Activated CD4-positive, alpha-beta memory T cell treated with anti-CD3 and anti-CD28 coated beads for 36 hours (primary cell): Measurements from ENCODE around the gene SETD2. TPM values are rescaled to one million over a fixed set of nuclear protein-coding genes. Genes with fewer than 3 reads are reported as not detected.
"Not testable (repeated sequence)": the region's sequence is repeated elsewhere in the genome, so short reads cannot be mapped to it uniquely, and the experiment has no call there.

ENCODE experiments used
- CTCF ChIA-PET: fragments of 350-600 bp; sonication (Branson Sonifier 250); formaldehyde crosslinking; loops from one replicate; lab custom pipeline; 2021; ENCODE audit warnings: antibody characterized with exemption, inconsistent platforms; lab: Charles Lee
- POLR2A ChIA-PET: fragments of 350-600 bp; sonication (Branson Sonifier 250); formaldehyde crosslinking; loops from one replicate; lab custom pipeline; 2021; ENCODE audit warnings: antibody characterized with exemption; lab: Charles Lee
- DNase-seq: peaks from one replicate; pipeline ENCODE4 v3.0.0-alpha.2; 2020
- H3K27ac Mint-ChIP-seq: one replicate; pipeline ENCODE4 v1.8.0; 2021; ENCODE audit warnings: mixed read lengths
- H3K27me3 Mint-ChIP-seq: one replicate; pipeline ENCODE4 v1.8.0; 2021; ENCODE audit warnings: mixed read lengths
- H3K36me3 Mint-ChIP-seq: one replicate; pipeline ENCODE4 v1.8.0; 2021; ENCODE audit warnings: mixed read lengths
- H3K4me1 Mint-ChIP-seq: one replicate; pipeline ENCODE4 v1.8.0; 2021; ENCODE audit warnings: low read depth, mixed read lengths
- H3K4me3 Mint-ChIP-seq: one replicate; pipeline ENCODE4 v1.8.0; 2021; ENCODE audit warnings: mild to moderate bottlenecking, mixed read lengths
- H3K9me3 Mint-ChIP-seq: one replicate; pipeline ENCODE4 v1.8.0; 2021; ENCODE audit warnings: mixed read lengths
- intact Hi-C: fragments of 100-400 bp; cut with micrococcal nuclease; formaldehyde crosslinking; loops from one replicate; pipeline ENCODE4 v1.15.1; 2023
- total RNA-seq, 2 experiments: library from RNA; stranded (reverse); gene quantifications; one replicate each; pipeline ENCODE4 v1.2.3, GENCODE V29; 2021

SETD2 gene
- total RNA-seq, 2 experiments from 2014 or later = 31.2 to 31.8 TPM

GRCh38 chr3:47092090-47092489 lies 71.8 kb downstream of the SETD2 start:
- Mint-ChIP-seq H3K27me3 (no peaks in the 10 kb centered on the region), H3K9me3 (no peaks in the 10 kb centered on the region), H3K27ac (no peak overlapping the region), H3K4me3 (no peak overlapping the region), H3K36me3 (peaks cover 31% of the 10 kb centered on the region), H3K4me1 (peaks cover 5% of the 10 kb centered on the region)
- POLR2A ChIA-PET = interaction anchor here (0.6 to 1.0 kb wide), 2 partner anchors 9 to 127 kb away, joined by 3 to 4 read pairs; no protein-coding TSS in a partner anchor
- DNase-seq = no peak
- intact Hi-C loops = no loop called here
- CTCF ChIA-PET = no interaction called here

GRCh38 chr3:47089630-47090029 lies 74.3 kb downstream of the SETD2 start:
- POLR2A ChIA-PET = no interaction called here
- intact Hi-C loops = no loop called here
- H3K36me3 Mint-ChIP-seq = peaks cover 27% of the 10 kb centered on the region

GRCh38 chr3:47086071-47086470 lies 77.8 kb downstream of the SETD2 start:
- peaks cover 19% of the 10 kb centered on the region for H3K4me1 Mint-ChIP-seq
- no peaks in the 10 kb centered on the region for H3K27me3 Mint-ChIP-seq
- CTCF ChIA-PET = no interaction called here
- POLR2A ChIA-PET = no interaction called here
- H3K36me3 Mint-ChIP-seq = peaks cover 40% of the 10 kb centered on the region
- intact Hi-C loops = no loop called here
- no peaks in the 10 kb centered on the region for H3K9me3 Mint-ChIP-seq
- no peak for DNase-seq
- H3K27ac Mint-ChIP-seq = no peak overlapping the region
- H3K4me3 Mint-ChIP-seq = no peak overlapping the region

More at GRCh38 chr3:47089630-47090029, 74.3 kb downstream of the SETD2 start:
- no peak overlapping the region for H3K4me3 Mint-ChIP-seq
- H3K9me3 Mint-ChIP-seq = no peaks in the 10 kb centered on the region
- DNase-seq = no peak
- no peak overlapping the region for H3K27ac Mint-ChIP-seq
- CTCF ChIA-PET = interaction anchor here (1.0 kb wide), 1 partner anchor 167 kb away, joined by 3 read pairs; no protein-coding TSS in a partner anchor
- H3K4me1 Mint-ChIP-seq = peaks cover 5% of the 10 kb centered on the region
- no peaks in the 10 kb centered on the region for H3K27me3 Mint-ChIP-seq

GRCh38 chr3:47083786-47084185 lies 80.1 kb downstream of the SETD2 start:
- H3K27me3 Mint-ChIP-seq = no peaks in the 10 kb centered on the region
- no peak overlapping the region for H3K4me3 Mint-ChIP-seq
- ChIA-PET CTCF (no interaction called here), POLR2A (interaction anchor here (0.8 kb wide), 1 partner anchor 8 kb away, joined by 3 read pairs; no protein-coding TSS in a partner anchor)
- peak overlapping the region; percentile 19 for H3K27ac Mint-ChIP-seq
- peaks cover 44% of the 10 kb centered on the region for H3K36me3 Mint-ChIP-seq
- peaks cover 23% of the 10 kb centered on the region for H3K4me1 Mint-ChIP-seq
- H3K9me3 Mint-ChIP-seq = no peaks in the 10 kb centered on the region
- DNase-seq = no peak
- intact Hi-C loops = no loop called here

DNA sequence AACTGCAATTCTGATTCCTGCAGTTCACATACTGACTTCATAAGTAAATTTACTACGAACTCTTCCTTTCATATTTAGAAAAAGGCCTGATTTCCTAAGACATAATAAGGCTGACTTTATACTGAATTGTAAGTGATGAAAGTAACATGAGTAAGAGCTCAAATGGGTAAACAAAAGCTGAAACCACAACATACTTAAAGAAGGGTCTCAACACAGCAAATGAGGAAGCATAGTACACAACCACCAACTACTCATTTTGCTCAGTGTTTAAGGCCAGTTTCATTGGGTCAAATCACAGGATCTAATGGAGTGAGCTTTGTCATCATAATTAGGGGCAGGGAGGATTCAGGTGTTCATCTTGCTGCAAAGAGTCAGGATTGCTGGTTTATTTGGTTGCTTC lies 81.4 kb downstream of the SETD2 start:
- intact Hi-C loops = no loop called here
- no peak overlapping the region for H3K4me3 Mint-ChIP-seq
- ChIA-PET CTCF (interaction anchor here (1.5 kb wide), 1 partner anchor 85 kb away, joined by 4 read pairs; no protein-coding TSS in a partner anchor), POLR2A (no interaction called here)
- H3K36me3 Mint-ChIP-seq = peaks cover 40% of the 10 kb centered on the region
- H3K27ac Mint-ChIP-seq = no peak overlapping the region
- no peak for DNase-seq
- H3K4me1 Mint-ChIP-seq = peaks cover 23% of the 10 kb centered on the region
- H3K27me3 Mint-ChIP-seq = no peaks in the 10 kb centered on the region
- no peaks in the 10 kb centered on the region for H3K9me3 Mint-ChIP-seq

DNA sequence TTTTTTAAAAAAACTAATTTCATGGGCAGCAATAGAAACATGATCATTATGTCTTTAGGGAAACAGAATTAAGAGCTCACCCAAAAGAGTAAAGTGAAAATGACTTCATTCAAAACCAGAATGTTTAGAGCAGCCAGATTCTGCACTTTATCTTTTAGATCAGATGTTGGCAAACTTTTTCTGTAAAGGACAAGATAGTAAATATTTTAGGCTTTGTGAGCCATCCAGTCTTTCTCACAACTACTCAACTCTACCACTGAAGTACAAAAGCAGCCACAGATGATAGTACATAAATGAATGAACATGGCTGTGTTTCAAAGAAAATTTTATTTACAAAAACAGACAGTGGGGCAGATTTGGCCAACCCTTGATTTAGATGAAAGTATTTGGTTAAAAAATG lies 84.5 kb downstream of the SETD2 start:
- H3K9me3 Mint-ChIP-seq = no peaks in the 10 kb centered on the region
- no peaks in the 10 kb centered on the region for H3K27me3 Mint-ChIP-seq
- ChIA-PET CTCF (no interaction called here), POLR2A (interaction anchor here (0.7 kb wide), 1 partner anchor 86 kb away, joined by 3 read pairs; no protein-coding TSS in a partner anchor)
- H3K27ac Mint-ChIP-seq = peak overlapping the region; percentile 9
- H3K4me3 Mint-ChIP-seq = no peak overlapping the region
- intact Hi-C loops = loop anchor here (1.0 kb wide), 1 partner anchor 22 kb away; no protein-coding TSS in a partner anchor
- no peak for DNase-seq
- H3K4me1 Mint-ChIP-seq = peaks cover 24% of the 10 kb centered on the region
- H3K36me3 Mint-ChIP-seq = peaks cover 39% of the 10 kb centered on the region

GRCh38 chr3:47073685-47074084 lies 90.2 kb downstream of the SETD2 start:
- POLR2A ChIA-PET = interaction anchor here (0.6 kb wide), 1 partner anchor 38 kb away, joined by 3 read pairs; no protein-coding TSS in a partner anchor
- no peak for DNase-seq
- H3K27ac Mint-ChIP-seq = no peak overlapping the region
- intact Hi-C loops = no loop called here
- H3K9me3 Mint-ChIP-seq = no peaks in the 10 kb centered on the region
- CTCF ChIA-PET = interaction anchor here (0.6 to 1.0 kb wide), 2 partner anchors 449 to 725 kb away, joined by 3 to 4 read pairs; no protein-coding TSS in a partner anchor
- peaks cover 22% of the 10 kb centered on the region for H3K36me3 Mint-ChIP-seq
- H3K4me1 Mint-ChIP-seq = peaks cover 4% of the 10 kb centered on the region
- H3K4me3 Mint-ChIP-seq = no peak overlapping the region
- no peaks in the 10 kb centered on the region for H3K27me3 Mint-ChIP-seq

- Mint-ChIP-seq H3K27me3 (no peaks in the 10 kb centered on the region), H3K27ac (no peak overlapping the region), H3K9me3 (no peaks in the 10 kb centered on the region), H3K36me3 (peaks cover 16% of the 10 kb centered on the region), H3K4me3 (no peak overlapping the region), H3K4me1 (peaks cover 5% of the 10 kb centered on the region)
- no peak for DNase-seq
- CTCF ChIA-PET = no interaction called here
- intact Hi-C loops = no loop called here
- POLR2A ChIA-PET = no interaction called here
These were observed 93.1 kb downstream of the SETD2 start for GRCh38 chr3:47070770-47071169.

DNA sequence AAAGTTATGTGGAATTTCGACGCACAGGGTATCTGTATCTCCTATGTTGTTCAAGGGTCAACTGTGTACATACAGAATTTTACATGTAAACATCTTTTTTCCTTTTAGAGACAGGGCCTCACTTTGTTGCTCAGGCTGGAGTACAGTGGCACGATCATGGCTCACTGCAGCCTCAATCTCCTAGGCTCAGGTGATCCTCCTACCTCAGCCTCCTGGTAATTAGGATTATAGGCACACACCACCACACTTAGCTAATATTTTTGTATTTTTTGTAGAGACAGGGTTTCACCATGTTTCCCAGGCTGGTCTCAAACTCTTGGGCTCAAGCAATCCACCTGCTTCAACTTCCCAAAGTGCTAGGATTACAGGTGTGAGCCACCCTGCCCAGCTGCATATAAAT lies 97.7 kb downstream of the SETD2 start:
- H3K9me3 Mint-ChIP-seq, H3K4me1 Mint-ChIP-seq, CTCF ChIA-PET, DNase-seq, H3K4me3 Mint-ChIP-seq, H3K27ac Mint-ChIP-seq, POLR2A ChIA-PET, H3K27me3 Mint-ChIP-seq: not testable (repeated sequence)
- peaks cover 20% of the 10 kb centered on the region for H3K36me3 Mint-ChIP-seq
- intact Hi-C loops = loop anchor here (5.0 kb wide), 1 partner anchor 41 kb away; no protein-coding TSS in a partner anchor

DNA sequence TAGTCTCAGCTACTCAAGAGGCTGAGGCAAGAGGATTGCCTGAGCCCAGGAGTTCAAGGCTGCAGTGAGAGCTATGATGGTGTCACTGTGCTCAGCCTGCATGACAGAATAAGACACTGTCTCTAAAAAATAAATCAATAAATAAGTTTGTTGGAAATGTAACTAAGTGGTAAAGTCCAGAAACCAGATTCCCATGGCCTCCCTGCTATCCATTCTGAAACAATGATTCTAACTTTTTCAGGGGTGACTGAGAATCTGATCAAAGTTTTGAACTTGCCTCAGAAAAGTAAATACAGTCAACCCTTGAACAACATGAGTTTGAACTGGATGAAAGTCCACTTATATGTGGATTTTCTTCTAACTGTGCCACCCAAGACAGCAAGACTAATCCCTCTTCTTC lies 98.2 kb downstream of the SETD2 start:
- intact Hi-C loops = loop anchor here (5.0 kb wide), 1 partner anchor 42 kb away; no protein-coding TSS in a partner anchor
- Mint-ChIP-seq H3K27ac (no peak overlapping the region), H3K27me3 (no peaks in the 10 kb centered on the region), H3K36me3 (peaks cover 23% of the 10 kb centered on the region), H3K4me1 (peaks cover 7% of the 10 kb centered on the region), H3K4me3 (no peak overlapping the region), H3K9me3 (no peaks in the 10 kb centered on the region)
- ChIA-PET POLR2A (no interaction called here), CTCF (no interaction called here)
- DNase-seq = no peak

DNA sequence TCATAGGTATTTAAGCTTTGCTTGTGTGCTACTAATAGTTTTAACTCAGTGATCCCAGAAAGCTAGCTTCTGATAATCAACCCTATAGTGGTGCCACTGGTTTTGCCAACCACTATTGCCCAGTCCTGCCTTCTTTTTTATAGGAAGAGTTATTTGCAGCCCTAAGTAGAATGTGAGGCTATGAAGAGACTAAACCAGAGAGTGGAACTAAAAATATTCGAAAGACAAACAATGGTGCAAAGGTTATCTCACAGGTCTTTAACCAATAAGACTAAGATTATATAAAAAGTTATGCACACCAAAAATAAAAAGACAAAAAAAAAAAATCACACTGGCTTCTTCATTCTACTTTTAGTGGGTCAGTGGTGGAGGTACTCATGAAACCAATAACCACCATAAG lies 98.9 kb downstream of the SETD2 start:
- intact Hi-C loops = loop anchor here (5.0 kb wide), 1 partner anchor 42 kb away; no protein-coding TSS in a partner anchor
- Mint-ChIP-seq H3K27me3 (no peaks in the 10 kb centered on the region), H3K4me3 (no peak overlapping the region), H3K4me1 (peaks cover 7% of the 10 kb centered on the region), H3K36me3 (peaks cover 22% of the 10 kb centered on the region), H3K9me3 (no peaks in the 10 kb centered on the region), H3K27ac (no peak overlapping the region)
- ChIA-PET CTCF (no interaction called here), POLR2A (interaction anchor here (0.5 kb wide), 1 partner anchor 130 kb away, joined by 3 read pairs; no protein-coding TSS in a partner anchor)
- no peak for DNase-seq

GRCh38 chr3:47057212-47057671 lies 106.7 kb downstream of the SETD2 start:
- Mint-ChIP-seq H3K27me3 (no peaks in the 10 kb centered on the region), H3K9me3 (no peaks in the 10 kb centered on the region), H3K4me3 (peak overlapping the region; percentile 10), H3K36me3 (peaks cover 50% of the 10 kb centered on the region), H3K4me1 (peaks cover 41% of the 10 kb centered on the region), H3K27ac (peak overlapping the region; percentile 33)
- intact Hi-C loops = loop anchor here (1.0 to 10.0 kb wide), 7 partner anchors 14 to 228 kb away; partner anchors contain the start of genes KIF9, KLHL18 and SETD2
- POLR2A ChIA-PET = no interaction called here
- DNase-seq = peak; percentile 75
- CTCF ChIA-PET = interaction anchor here (1.0 kb wide), 1 partner anchor 36 kb away, joined by 3 read pairs; no protein-coding TSS in a partner anchor
